Measurements from ENCODE around the gene MYPOP. TPM values are rescaled to one million over a fixed set of nuclear protein-coding genes. Genes with fewer than 3 reads are reported as not detected.

MYPOP gene
- total RNA-seq, 1 experiment from 2014 or later, result 5.4 TPM

DNA sequence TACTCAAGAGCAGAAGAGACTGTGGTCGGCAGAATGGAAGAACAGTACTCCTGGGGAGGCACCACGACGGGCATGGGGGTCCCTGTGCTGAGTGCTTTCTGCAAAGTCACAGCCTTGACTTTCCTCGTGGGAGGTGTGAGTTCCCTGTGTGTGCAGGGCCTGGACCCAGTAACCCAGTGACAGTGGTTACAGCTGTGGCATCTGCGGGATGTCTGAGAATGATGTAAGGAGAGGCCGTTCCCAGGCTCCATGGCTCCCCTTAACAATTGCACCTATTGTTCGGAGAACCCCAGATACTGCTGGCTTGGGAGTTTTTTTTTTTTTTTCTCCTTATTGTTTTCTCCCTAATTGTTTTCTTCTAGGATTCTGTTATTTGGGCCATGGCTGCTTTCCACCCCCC is 17.3 kb upstream of the MYPOP start:
- H3K9ac ChIP-seq (ENCODE audit: low read length), result no peak overlapping the region
- no peaks in the 10 kb centered on the region for H3K9me3 ChIP-seq (ENCODE audit: low read length)
- H2AFZ ChIP-seq (ENCODE audit: low read length), result no peak overlapping the region
- BruUV-seq (replicated peaks), result no TSS peak
- H3K36me3 ChIP-seq (ENCODE audit: low read depth, low read length), result no peaks in the 10 kb centered on the region
- no peaks in the 10 kb centered on the region for H3K79me2 ChIP-seq (ENCODE audit: low read length)
- no peak overlapping the region for H3K4me2 ChIP-seq (ENCODE audit: low read length)
- intact Hi-C loops (cut with micrococcal nuclease), result loop anchor here (10.0 kb wide), 1 partner anchor 75 kb away; the partner anchor contains the start of gene CCDC61
- POLR2A ChIA-PET (ENCODE audit: unreplicated experiment), result no interaction called here
- no peak overlapping the region for H3K27ac ChIP-seq (ENCODE audit: low read length)
- no peak for ATAC-seq
- CTCF ChIA-PET, result interaction anchor here (0.6 kb wide), 1 partner anchor 568 kb away, joined by 3 read pairs; no protein-coding TSS in a partner anchor
- H3K27me3 ChIP-seq (ENCODE audit: low read length), result no peaks in the 10 kb centered on the region
- H3K4me1 ChIP-seq (ENCODE audit: insufficient read depth, low read length), result no peaks in the 10 kb centered on the region
- H3F3A ChIP-seq (ENCODE audit: low read length, unreplicated experiment), result no peaks in the 10 kb centered on the region
- H4K20me1 ChIP-seq (ENCODE audit: low read length), result no peaks in the 10 kb centered on the region
- H3K9me2 ChIP-seq (replicated peaks; ENCODE audit: low read length), result no peaks in the 10 kb centered on the region
- no peak overlapping the region for H3K4me3 ChIP-seq (ENCODE audit: low read length)
- TF ChIP-seq EZH2phosphoT487 (IDR thresholded peaks at IDR 0.05; ENCODE audit: borderline replicate concordance, low read length), result no peak
- TF ChIP-seq, protein P1, sequence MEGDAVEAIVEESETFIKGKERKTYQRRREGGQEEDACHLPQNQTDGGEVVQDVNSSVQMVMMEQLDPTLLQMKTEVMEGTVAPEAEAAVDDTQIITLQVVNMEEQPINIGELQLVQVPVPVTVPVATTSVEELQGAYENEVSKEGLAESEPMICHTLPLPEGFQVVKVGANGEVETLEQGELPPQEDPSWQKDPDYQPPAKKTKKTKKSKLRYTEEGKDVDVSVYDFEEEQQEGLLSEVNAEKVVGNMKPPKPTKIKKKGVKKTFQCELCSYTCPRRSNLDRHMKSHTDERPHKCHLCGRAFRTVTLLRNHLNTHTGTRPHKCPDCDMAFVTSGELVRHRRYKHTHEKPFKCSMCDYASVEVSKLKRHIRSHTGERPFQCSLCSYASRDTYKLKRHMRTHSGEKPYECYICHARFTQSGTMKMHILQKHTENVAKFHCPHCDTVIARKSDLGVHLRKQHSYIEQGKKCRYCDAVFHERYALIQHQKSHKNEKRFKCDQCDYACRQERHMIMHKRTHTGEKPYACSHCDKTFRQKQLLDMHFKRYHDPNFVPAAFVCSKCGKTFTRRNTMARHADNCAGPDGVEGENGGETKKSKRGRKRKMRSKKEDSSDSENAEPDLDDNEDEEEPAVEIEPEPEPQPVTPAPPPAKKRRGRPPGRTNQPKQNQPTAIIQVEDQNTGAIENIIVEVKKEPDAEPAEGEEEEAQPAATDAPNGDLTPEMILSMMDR (conservative IDR thresholded peaks at IDR 0.05; ENCODE audit: low read depth, low read length), result no peak
- no peak for TF ChIP-seq EZH2 (IDR thresholded peaks at IDR 0.05; ENCODE audit: low read length, unreplicated experiment)
- DNase-seq, result no peak

DNA sequence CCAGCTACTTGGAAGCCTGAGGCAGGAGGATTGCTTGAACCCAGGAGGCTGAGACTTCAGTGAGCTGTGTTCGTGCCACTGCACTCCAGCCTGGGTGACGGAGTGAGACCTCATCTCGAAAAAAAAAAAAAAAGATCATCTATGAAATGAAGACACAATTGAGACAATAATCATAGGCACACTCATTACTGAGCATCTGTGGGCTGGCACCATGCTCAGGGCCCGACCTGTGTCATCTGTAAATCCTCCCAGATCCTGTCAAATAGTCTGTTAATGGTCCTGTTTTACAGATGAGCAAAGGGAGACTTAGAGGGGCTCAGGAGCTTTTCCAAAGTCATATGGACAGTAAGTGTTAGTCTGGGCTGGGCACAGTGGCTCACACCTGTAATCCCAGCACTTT is 16.3 kb upstream of the MYPOP start:
- BruUV-seq (replicated peaks), result no TSS peak
- TF ChIP-seq, protein P1 (conservative IDR thresholded peaks at IDR 0.05; ENCODE audit: low read depth, low read length), result no peak
- no peak for TF ChIP-seq EZH2phosphoT487 (IDR thresholded peaks at IDR 0.05; ENCODE audit: borderline replicate concordance, low read length)
- no peak for TF ChIP-seq EZH2 (IDR thresholded peaks at IDR 0.05; ENCODE audit: low read length, unreplicated experiment)

DNA sequence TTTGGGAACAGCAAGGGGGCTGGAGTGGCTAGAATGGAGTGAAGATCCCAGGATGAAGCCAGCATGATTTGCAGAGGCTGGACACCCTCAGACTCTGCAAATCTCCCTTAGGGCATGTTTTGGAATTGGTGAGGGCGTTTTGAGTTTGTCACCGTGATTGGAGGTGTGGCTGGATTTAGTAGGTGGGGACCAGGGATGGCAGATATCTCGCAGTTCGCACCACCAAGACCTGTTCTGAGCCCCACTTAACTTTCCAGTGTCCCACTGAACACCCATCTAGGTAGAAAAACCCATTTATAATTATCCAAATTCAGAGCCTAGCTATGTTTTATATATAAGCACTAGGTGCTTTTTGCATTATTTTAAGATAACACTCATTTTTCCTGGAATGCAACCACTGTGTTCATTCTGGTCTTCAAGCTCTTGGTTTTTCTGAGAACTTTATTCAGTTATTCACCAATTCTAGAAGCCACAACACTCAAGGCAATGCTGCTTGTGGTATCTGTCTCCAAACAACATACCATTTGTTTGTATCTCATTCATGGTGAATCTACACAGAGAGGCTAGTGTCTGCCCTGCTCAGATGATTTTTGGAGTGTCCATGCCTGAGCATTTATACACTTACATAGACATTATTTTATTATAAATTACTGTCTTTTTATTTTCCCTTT is 15.1 kb upstream of the MYPOP start:
- no peaks in the 10 kb centered on the region for H4K20me1 ChIP-seq (ENCODE audit: low read length)
- H3K79me2 ChIP-seq (ENCODE audit: low read length), result no peaks in the 10 kb centered on the region
- no peaks in the 10 kb centered on the region for H3K36me3 ChIP-seq (ENCODE audit: low read depth, low read length)
- no peak overlapping the region for H3K9ac ChIP-seq (ENCODE audit: low read length)
- TF ChIP-seq EZH2 (IDR thresholded peaks at IDR 0.05; ENCODE audit: low read length, unreplicated experiment) (no peak), EZH2phosphoT487 (IDR thresholded peaks at IDR 0.05; ENCODE audit: borderline replicate concordance, low read length) (no peak)
- TF ChIP-seq, protein P1 (conservative IDR thresholded peaks at IDR 0.05; ENCODE audit: low read depth, low read length), result no peak
- ChIA-PET POLR2A (ENCODE audit: unreplicated experiment) (no interaction called here), CTCF (no interaction called here)
- H3K4me3 ChIP-seq (ENCODE audit: low read length), result no peak overlapping the region
- no peaks in the 10 kb centered on the region for H3K9me3 ChIP-seq (ENCODE audit: low read length)
- intact Hi-C loops (cut with micrococcal nuclease), result no loop called here
- H3K27ac ChIP-seq (ENCODE audit: low read length), result no peak overlapping the region
- H3K4me1 ChIP-seq (ENCODE audit: insufficient read depth, low read length), result no peaks in the 10 kb centered on the region
- H3K9me2 ChIP-seq (replicated peaks; ENCODE audit: low read length), result no peaks in the 10 kb centered on the region
- no peak overlapping the region for H2AFZ ChIP-seq (ENCODE audit: low read length)
- BruUV-seq (replicated peaks), result no TSS peak
- H3F3A ChIP-seq (ENCODE audit: low read length, unreplicated experiment), result no peaks in the 10 kb centered on the region
- H3K4me2 ChIP-seq (ENCODE audit: low read length), result no peak overlapping the region
- DNase-seq (no peak), ATAC-seq (no peak)
- H3K27me3 ChIP-seq (ENCODE audit: low read length), result no peaks in the 10 kb centered on the region

More for the DNA sequence above, 16.3 kb upstream of the MYPOP start:
- no peak overlapping the region for H3K9ac ChIP-seq (ENCODE audit: low read length)
- H3K4me2 ChIP-seq (ENCODE audit: low read length), result no peak overlapping the region
- H3K79me2 ChIP-seq (ENCODE audit: low read length), result no peaks in the 10 kb centered on the region
- intact Hi-C loops (cut with micrococcal nuclease), result no loop called here
- H3F3A ChIP-seq (ENCODE audit: low read length, unreplicated experiment), result no peaks in the 10 kb centered on the region
- no peak for ATAC-seq
- H4K20me1 ChIP-seq (ENCODE audit: low read length), result no peaks in the 10 kb centered on the region
- no peaks in the 10 kb centered on the region for H3K27me3 ChIP-seq (ENCODE audit: low read length)
- DNase-seq, result no peak
- no peaks in the 10 kb centered on the region for H3K4me1 ChIP-seq (ENCODE audit: insufficient read depth, low read length)
- ChIA-PET POLR2A (ENCODE audit: unreplicated experiment) (no interaction called here), CTCF (no interaction called here)
- no peaks in the 10 kb centered on the region for H3K9me3 ChIP-seq (ENCODE audit: low read length)
- no peak overlapping the region for H3K4me3 ChIP-seq (ENCODE audit: low read length)
- no peaks in the 10 kb centered on the region for H3K36me3 ChIP-seq (ENCODE audit: low read depth, low read length)
- H3K9me2 ChIP-seq (replicated peaks; ENCODE audit: low read length), result no peaks in the 10 kb centered on the region
- H2AFZ ChIP-seq (ENCODE audit: low read length), result no peak overlapping the region
- H3K27ac ChIP-seq (ENCODE audit: low read length), result no peak overlapping the region
